DOHH2 (cell line): ENCODE data around the gene TTC39C.
"Not testable (repeated sequence)": the region's sequence is repeated elsewhere in the genome, so short reads cannot be mapped to it uniquely, and the experiment has no call there.

ENCODE experiments used
- H3F3A ChIP-seq: fragments of 200-600 bp; sonication (generic), shearing (Covaris generic); 2 replicates; pipeline ENCODE4 v1.6.0; 2016; ENCODE audit warnings: antibody characterized with exemption, mild to moderate bottlenecking; ENCODE audit not compliant: control insufficient read depth, insufficient read depth
- H3K27ac ChIP-seq: fragments of 200-600 bp; sonication (generic); 2 replicates; pipeline ENCODE4 v1.5.1; 2014; ENCODE audit warnings: low read depth, mild to moderate bottlenecking, low read length, moderate library complexity
- H3K27me3 ChIP-seq: fragments of 200-600 bp; sonication (generic); 2 replicates; pipeline ENCODE4 v1.6.1; 2014; ENCODE audit warnings: mild to moderate bottlenecking, low read length, mixed read lengths; ENCODE audit not compliant: control insufficient read depth
- H3K36me3 ChIP-seq: fragments of 200-600 bp; sonication (generic); 2 replicates; pipeline ENCODE4 v1.6.1; 2014; ENCODE audit warnings: mild to moderate bottlenecking, low read length, moderate library complexity, mixed read lengths; ENCODE audit not compliant: control insufficient read depth
- H3K4me1 ChIP-seq: fragments of 200-600 bp; sonication (generic); 2 replicates; pipeline ENCODE4 v1.6.1; 2014; ENCODE audit warnings: mild to moderate bottlenecking, low read length, mixed read lengths; ENCODE audit not compliant: control insufficient read depth
- H3K4me2 ChIP-seq: fragments of 200-600 bp; sonication (generic); 2 replicates; pipeline ENCODE4 v1.6.0; 2014; ENCODE audit warnings: mild to moderate bottlenecking, low read length, moderate library complexity
- H3K4me3 ChIP-seq: fragments of 200-600 bp; sonication (generic); 2 replicates; pipeline ENCODE4 v1.5.1; 2014; ENCODE audit warnings: mild to moderate bottlenecking, low read length, mixed read lengths
- H3K79me2 ChIP-seq: fragments of 200-600 bp; sonication (generic); 2 replicates; pipeline ENCODE4 v1.6.1; 2014; ENCODE audit warnings: mild to moderate bottlenecking, low read length, mixed read lengths; ENCODE audit not compliant: control insufficient read depth
- H3K9me2 ChIP-seq: fragments of 200-600 bp; sonication (generic); replicated peaks from 2 replicates; pipeline ENCODE4 v1.6.1; 2014; ENCODE audit warnings: mild to moderate bottlenecking, low read length, mixed read lengths; ENCODE audit not compliant: control insufficient read depth
- H3K9me3 ChIP-seq: fragments of 200-600 bp; sonication (generic); 2 replicates; pipeline ENCODE4 v1.6.1; 2014; ENCODE audit warnings: antibody characterized with exemption, low read length, mixed read lengths; ENCODE audit not compliant: control insufficient read depth, insufficient read depth
- H4K20me1 ChIP-seq: fragments of 200-600 bp; sonication (generic); 2 replicates; pipeline ENCODE4 v1.6.0; 2014; ENCODE audit warnings: low read depth, mild to moderate bottlenecking, antibody characterized with exemption, low read length, moderate library complexity; ENCODE audit not compliant: control insufficient read depth, insufficient read depth
- CTCF ChIP-seq: fragments of 200-600 bp; sonication (generic); IDR thresholded peaks from one replicate; pipeline ENCODE4 v1.5.1; 2014; ENCODE audit warnings: antibody characterized with exemption, mild to moderate bottlenecking, low read depth, low read length; ENCODE audit not compliant: poor library complexity, severe bottlenecking
- EZH2phosphoT487 ChIP-seq: fragments of 200-600 bp; sonication (generic); IDR thresholded peaks from 2 replicates; pipeline ENCODE4 v1.6.1; 2017; ENCODE audit warnings: borderline replicate concordance, mild to moderate bottlenecking, antibody characterized with exemption, low read length, moderate library complexity, mixed read lengths

TTC39C gene

GRCh38 chr18:24055878-24056277 lies 41.3 kb downstream of the TTC39C start:
- Histone ChIP-seq H3K4me3 (peak overlapping the region; percentile 42), H3K79me2 (peaks cover 97% of the 10 kb centered on the region), H3F3A (0 out of 2 replicates have a peak, but pooled peaks cover 5% of the 10 kb centered on the region), H3K36me3 (peaks cover 3% of the 10 kb centered on the region; the same call in 1 of the 2 replicates), H4K20me1 (peaks cover 10% of the 10 kb centered on the region; the same call in 1 of the 2 replicates), H3K9me3 (no peaks in the 10 kb centered on the region), H3K27me3 (no peaks in the 10 kb centered on the region), H3K9me2 (no peaks in the 10 kb centered on the region), H3K27ac (no peak overlapping the region), H3K4me1 (peaks cover 65% of the 10 kb centered on the region), H3K4me2 (peak overlapping the region; percentile 69)
- TF ChIP-seq EZH2phosphoT487 (no peak), CTCF (no peak)

GRCh38 chr18:24056506-24056905 lies 42.0 kb downstream of the TTC39C start:
- Histone ChIP-seq H3K9me2 (no peaks in the 10 kb centered on the region), H3K9me3 (no peaks in the 10 kb centered on the region), H3K27ac (no peak overlapping the region), H3K36me3 (peaks cover 3% of the 10 kb centered on the region; the same call in 1 of the 2 replicates), H3K4me2 (peak overlapping the region; percentile 69), H4K20me1 (peaks cover 10% of the 10 kb centered on the region; the same call in 1 of the 2 replicates), H3K4me1 (peaks cover 59% of the 10 kb centered on the region), H3K27me3 (no peaks in the 10 kb centered on the region), H3K4me3 (no peak overlapping the region), H3F3A (0 out of 2 replicates have a peak, but pooled peaks cover 5% of the 10 kb centered on the region), H3K79me2 (peaks cover 97% of the 10 kb centered on the region)
- TF ChIP-seq CTCF: no peak

- no peaks in the 10 kb centered on the region for H3K27me3 ChIP-seq
- peaks cover 61% of the 10 kb centered on the region for H3K4me1 ChIP-seq
- 0 out of 2 replicates have a peak, but pooled peaks cover 1% of the 10 kb centered on the region for H3F3A ChIP-seq
- H3K4me3 ChIP-seq: no peak overlapping the region
- no peaks in the 10 kb centered on the region for H3K9me3 ChIP-seq
- peaks cover 3% of the 10 kb centered on the region; the same call in 1 of the 2 replicates for H3K36me3 ChIP-seq
- H4K20me1 ChIP-seq: peaks cover 10% of the 10 kb centered on the region; the same call in 1 of the 2 replicates
- H3K27ac ChIP-seq: no peak overlapping the region
- no peaks in the 10 kb centered on the region for H3K9me2 ChIP-seq
- peaks cover 98% of the 10 kb centered on the region for H3K79me2 ChIP-seq
- H3K4me2 ChIP-seq: no peak overlapping the region
- TF ChIP-seq EZH2phosphoT487: no peak
- no peak for TF ChIP-seq CTCF
Observed at GRCh38 chr18:24057804-24058203, 43.2 kb downstream of the TTC39C start.

- not testable (repeated sequence) for H3K27me3 ChIP-seq, H3K36me3 ChIP-seq, H3K9me2 ChIP-seq, H3F3A ChIP-seq, H3K27ac ChIP-seq, H3K4me3 ChIP-seq, H4K20me1 ChIP-seq, H3K9me3 ChIP-seq, H3K4me2 ChIP-seq
- Histone ChIP-seq H3K4me1 (peaks cover 47% of the 10 kb centered on the region), H3K79me2 (peaks cover 94% of the 10 kb centered on the region)
Observed at GRCh38 chr18:24059385-24059784, 44.8 kb downstream of the TTC39C start.
